NCI-H2196 treated with DMSO at 0.1 percent for 48 hours (cell line): Measurements from ENCODE around the gene PCDHB11.
"Not testable (repeated sequence)": the region's sequence is repeated elsewhere in the genome, so short reads cannot be mapped to it uniquely, and the experiment has no call there.

Experiments used
- DNase-seq: peaks from one replicate; lab custom pipeline; 2025; ENCODE audit not compliant: unreplicated experiment; lab: John Stamatoyannopoulos, UW

PCDHB11 gene

DNA sequence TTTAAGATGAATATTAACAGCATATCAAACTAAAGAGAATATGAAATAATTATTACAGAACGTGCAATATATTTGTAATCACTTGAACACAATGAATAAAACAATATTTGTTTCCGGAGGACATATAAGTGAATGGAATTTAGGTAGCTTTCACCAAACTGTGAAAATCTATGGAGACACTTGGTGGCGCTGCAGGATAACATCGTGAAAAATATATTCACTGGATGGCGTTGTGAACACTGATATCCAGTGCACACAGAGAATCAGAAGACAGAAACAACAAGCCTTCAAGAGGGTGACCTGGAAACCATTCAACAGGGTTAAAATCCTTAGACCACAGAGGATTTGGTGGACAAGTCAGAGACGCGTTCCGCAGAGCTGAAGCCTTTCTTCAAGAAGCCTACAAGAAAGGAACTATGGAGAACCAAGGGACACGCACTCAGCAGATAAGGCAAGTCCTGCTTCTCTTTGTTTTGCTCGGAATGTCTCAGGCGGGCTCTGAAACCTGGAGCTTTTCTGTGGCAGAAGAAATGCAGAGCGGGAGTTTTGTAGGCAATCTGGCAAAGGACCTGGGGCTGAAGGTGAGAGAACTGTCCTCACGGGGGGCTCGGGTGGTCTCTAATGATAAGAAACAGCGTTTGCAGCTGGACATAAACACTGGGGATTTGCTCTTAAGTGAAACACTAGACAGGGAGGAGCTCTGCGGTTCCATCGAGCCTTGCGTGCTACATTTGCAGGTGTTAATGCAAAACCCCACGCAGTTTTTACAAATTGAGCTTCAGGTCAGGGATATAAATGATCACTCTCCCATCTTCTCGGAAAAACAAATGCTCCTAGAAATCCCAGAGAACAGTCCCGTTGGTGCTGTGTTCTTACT lies at the start of gene PCDHB11:
PCDHB11 (plus strand) TSS at position 269 of the 877 bp plus-strand sequence; CDS start at position 417, 148 bp downstream.
- no peak for DNase-seq

DNA sequence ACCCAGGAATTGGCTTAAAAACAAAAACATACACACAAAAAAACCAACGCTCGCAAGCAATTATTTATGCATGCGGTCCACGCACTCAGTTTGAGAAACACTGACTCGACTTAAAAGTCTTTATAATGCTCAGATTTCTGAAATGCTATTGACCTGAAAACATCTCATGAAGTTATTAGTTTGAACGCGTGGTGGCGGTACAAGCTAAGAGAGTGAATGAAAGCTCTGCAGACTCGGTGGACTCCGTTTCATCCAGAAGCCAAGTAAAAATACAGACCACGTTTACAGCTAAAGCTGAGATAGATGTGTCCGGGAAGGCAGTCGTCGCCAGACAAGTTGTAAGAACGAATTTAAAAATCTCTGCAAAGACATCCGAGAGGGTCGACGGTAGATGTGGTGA lies 49.6 kb upstream of the PCDHB11 start, which contains the start of gene PCDHB6:
PCDHB6 (plus strand) TSS at position 246 of the 400 bp plus-strand sequence. CDS start 201 bp downstream, outside the sequence.
- DNase-seq: no peak

DNA sequence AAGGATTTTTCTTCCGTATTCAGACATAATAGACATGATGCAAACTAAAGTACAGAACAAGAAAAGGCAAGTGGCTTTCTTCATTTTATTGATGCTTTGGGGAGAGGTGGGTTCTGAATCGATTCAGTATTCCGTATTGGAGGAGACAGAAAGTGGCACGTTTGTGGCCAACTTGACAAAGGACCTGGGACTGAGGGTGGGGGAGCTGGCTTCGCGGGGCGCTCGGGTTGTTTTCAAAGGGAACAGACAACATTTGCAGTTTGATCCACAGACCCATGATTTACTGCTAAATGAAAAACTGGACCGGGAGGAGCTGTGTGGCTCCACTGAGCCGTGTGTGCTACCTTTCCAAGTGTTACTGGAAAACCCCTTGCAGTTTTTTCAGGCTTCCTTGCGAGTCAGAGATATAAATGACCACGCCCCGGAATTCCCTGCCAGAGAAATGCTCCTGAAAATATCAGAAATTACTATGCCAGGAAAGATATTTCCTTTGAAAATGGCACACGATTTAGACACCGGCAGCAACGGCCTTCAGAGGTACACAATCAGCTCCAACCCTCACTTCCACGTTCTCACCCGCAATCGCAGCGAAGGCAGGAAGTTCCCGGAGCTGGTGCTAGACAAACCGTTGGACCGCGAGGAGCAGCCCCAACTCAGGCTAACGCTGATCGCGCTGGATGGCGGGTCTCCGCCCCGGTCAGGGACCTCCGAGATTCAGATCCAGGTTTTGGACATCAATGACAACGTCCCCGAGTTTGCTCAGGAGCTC lies 49.0 kb upstream of the PCDHB11 start:
- no peak for DNase-seq

DNA sequence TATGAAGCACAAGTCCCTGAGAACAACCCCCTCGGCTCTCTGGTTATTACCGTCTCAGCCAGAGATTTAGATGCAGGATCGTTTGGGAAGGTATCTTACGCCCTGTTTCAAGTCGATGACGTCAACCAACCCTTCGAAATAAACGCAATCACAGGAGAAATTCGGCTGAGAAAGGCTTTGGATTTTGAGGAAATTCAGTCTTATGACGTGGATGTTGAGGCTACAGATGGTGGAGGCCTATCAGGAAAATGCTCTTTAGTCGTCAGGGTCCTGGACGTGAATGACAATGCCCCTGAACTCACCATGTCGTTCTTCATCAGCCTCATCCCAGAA lies 48.5 kb upstream of the PCDHB11 start:
- DNase-seq: no peak

DNA sequence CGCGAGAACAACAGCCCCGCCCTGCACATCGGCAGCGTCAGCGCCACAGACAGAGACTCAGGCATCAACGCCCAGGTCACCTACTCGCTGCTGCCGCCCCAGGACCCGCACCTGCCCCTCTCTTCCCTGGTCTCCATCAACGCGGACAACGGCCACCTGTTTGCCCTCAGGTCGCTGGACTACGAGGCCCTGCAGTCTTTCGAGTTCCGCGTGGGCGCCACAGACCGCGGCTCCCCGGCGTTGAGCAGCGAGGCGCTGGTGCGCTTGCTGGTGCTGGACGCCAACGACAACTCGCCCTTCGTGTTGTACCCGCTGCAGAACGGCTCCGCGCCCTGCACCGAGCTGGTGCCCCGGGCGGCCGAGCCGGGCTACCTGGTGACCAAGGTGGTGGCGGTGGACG lies 47.8 kb upstream of the PCDHB11 start:
- DNase-seq: not testable (repeated sequence)

- DNase-seq: not testable (repeated sequence)
These were observed 47.3 kb upstream of the PCDHB11 start for GRCh38 chr5:141152096-141152495.

- no peak for DNase-seq
These were observed 43.7 kb upstream of the PCDHB11 start for GRCh38 chr5:141155540-141156374.

DNA sequence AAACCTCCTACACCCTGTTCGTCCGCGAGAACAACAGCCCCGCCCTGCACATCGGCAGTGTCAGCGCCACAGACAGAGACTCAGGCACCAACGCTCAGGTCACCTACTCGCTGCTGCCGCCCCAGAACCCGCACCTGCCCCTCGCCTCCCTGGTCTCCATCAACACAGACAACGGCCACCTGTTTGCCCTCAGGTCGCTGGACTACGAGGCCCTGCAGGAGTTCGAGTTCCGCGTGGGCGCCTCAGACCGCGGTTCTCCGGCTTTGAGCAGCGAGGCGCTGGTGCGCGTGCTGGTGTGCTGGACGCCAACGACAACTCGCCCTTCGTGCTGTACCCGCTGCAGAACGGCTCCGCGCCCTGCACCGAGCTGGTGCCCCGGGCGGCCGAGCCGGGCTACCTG lies 42.1 kb upstream of the PCDHB11 start:
- not testable (repeated sequence) for DNase-seq

DNA sequence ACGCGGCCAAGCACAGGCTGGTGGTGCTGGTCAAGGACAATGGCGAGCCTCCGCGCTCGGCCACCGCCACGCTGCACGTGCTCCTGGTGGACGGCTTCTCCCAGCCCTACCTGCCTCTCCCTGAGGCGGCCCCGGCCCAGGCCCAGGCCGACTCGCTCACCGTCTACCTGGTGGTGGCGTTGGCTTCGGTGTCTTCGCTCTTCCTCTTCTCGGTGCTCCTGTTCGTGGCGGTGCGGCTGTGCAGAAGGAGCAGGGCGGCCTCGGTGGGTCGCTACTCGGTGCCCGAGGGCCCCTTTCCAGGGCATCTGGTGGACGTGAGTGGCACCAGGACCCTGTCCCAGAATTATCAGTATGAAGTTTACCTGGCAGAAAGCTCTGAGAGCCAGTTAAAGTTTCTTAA lies 41.5 kb upstream of the PCDHB11 start:
- not testable (repeated sequence) for DNase-seq

- no peak for DNase-seq
These were observed 26.8 kb upstream of the PCDHB11 start, which contains the start of gene PCDHB7 for GRCh38 chr5:141172381-141173204. PCDHB7 (plus strand) TSS chr5:141172644; CDS start chr5:141172836, 192 bp downstream.

- not testable (repeated sequence) for DNase-seq
These were observed 24.9 kb upstream of the PCDHB11 start for GRCh38 chr5:141174291-141175104.

DNA sequence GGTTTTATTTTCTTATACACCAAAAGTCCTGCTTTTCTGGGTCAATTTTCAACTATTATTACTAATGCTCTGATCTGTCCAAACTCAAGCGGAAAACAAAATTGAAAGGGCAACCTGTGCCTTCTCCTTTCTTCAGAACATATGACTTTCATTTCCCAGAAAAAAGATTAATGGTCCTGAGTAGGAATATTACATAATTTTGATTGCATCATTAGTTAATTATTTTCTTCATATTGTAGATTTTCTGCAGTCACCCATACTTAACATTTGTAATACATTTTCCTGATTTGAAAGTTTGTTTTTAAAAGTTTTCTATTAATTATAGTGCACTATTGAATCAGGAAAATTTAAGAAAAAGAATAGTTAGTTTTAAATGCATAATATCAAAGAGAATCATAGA lies 23.5 kb upstream of the PCDHB11 start:
- no peak for DNase-seq

DNA sequence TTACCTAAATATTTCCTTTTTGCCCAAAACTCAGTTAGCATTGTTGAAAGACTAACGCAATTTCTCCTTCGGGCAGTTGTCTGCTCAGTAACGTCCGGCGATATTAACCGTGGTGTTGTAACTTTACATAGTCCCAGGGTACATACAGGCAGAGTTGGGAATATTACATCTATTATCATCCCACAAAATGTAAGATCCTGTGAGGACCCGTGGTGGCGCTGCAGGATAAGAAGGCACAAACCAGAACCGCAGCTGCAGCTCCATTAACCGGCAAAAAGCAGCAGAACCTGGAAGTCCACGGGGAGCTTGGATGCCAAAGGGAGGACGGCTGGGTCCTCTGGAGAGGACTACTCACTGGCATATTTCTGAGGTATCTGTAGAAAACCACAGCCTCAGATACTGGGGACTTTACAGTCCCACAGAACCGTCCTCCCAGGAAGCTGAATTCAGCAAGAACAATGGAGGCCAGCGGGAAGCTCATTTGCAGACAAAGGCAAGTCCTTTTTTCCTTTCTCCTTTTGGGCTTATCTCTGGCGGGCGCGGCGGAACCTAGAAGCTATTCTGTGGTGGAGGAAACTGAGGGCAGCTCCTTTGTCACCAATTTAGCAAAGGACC lies 21.7 kb upstream of the PCDHB11 start, which contains the start of gene PCDHB8:
PCDHB8 (plus strand) TSS at position 214 of the 615 bp plus-strand sequence; CDS start at position 459, 245 bp downstream.
- peak; percentile 29 for DNase-seq

- DNase-seq: not testable (repeated sequence)
These were observed 20.1 kb upstream of the PCDHB11 start for GRCh38 chr5:141179371-141179770.

- DNase-seq: not testable (repeated sequence)
These were observed 19.6 kb upstream of the PCDHB11 start for GRCh38 chr5:141179876-141180275.

GRCh38 chr5:141180313-141180712 lies 19.1 kb upstream of the PCDHB11 start:
- DNase-seq: no peak

- DNase-seq: no peak
These were observed 17.2 kb upstream of the PCDHB11 start, which contains the start of gene PCDHB16 for GRCh38 chr5:141182248-141182647. PCDHB16 (plus strand) TSS chr5:141182387; CDS start chr5:141182560, 173 bp downstream.

GRCh38 chr5:141184117-141184855 lies 15.1 kb upstream of the PCDHB11 start:
- not testable (repeated sequence) for DNase-seq
